Measurements from ENCODE around the gene SSC5D. TPM values are rescaled to one million over a fixed set of nuclear protein-coding genes. Genes with fewer than 3 reads are reported as not detected.

The SSC5D gene
- total and polyA plus RNA-seq, 2 of the 4 experiments (the other 2 are of a cell fraction), result 1.4 to 19.1 TPM

- Histone ChIP-seq H3K27ac (ENCODE audit: insufficient read depth, low read length) (no peak overlapping the region), H3K4me1 (ENCODE audit: control insufficient read depth, insufficient read depth, low read length) (peaks cover 9% of the 10 kb centered on the region), H4K8ac (ENCODE audit: low read depth in 2 of 2, low read length in 2 of 2) (no peak overlapping the region), H2BK120ac (ENCODE audit: low read depth, low read length) (no peak overlapping the region), H4K5ac (ENCODE audit: low read depth, low read length) (no peak overlapping the region), H2BK20ac (ENCODE audit: low read depth, low read length) (no peak overlapping the region), H3K4ac (ENCODE audit: low read depth, low read length) (no peak overlapping the region), H2BK15ac (ENCODE audit: low read depth, low read length) (no peak overlapping the region), H3K9me1 (ENCODE audit: insufficient read depth, low read length) (peaks cover 18% of the 10 kb centered on the region), H3K14ac (replicated peaks; ENCODE audit: low read depth, low read length) (no peak overlapping the region), H3K9me3 (ENCODE audit: control insufficient read depth, insufficient read depth, low read length) (no peaks in the 10 kb centered on the region), H2AK5ac (ENCODE audit: low read depth, low read length) (peak overlapping the region; percentile 37; the same call in 1 of the 2 replicates), H3K23ac (ENCODE audit: low read depth, low read length) (no peak overlapping the region), H2BK5ac (ENCODE audit: low read depth, low read length, poor library complexity, severe bottlenecking) (no peak overlapping the region), H3K36me3 (ENCODE audit: control insufficient read depth, insufficient read depth, low read length) (peaks cover 12% of the 10 kb centered on the region; the same call in 1 of the 2 replicates), H3K4me3 (ENCODE audit: insufficient read depth, low read depth, low read length) (no peak overlapping the region), H3K9ac (ENCODE audit: low read depth, low read length) (no peak overlapping the region), H3K79me1 (ENCODE audit: low read depth in 1 of 2, low read length in 2 of 2) (peaks cover 14 to 48% of the 10 kb centered on the region in 2 experiments), H3K27me3 (ENCODE audit: control insufficient read depth, insufficient read depth, low read length) (no peaks in the 10 kb centered on the region), H3K4me2 (ENCODE audit: low read depth, low read length) (no peak overlapping the region), H4K20me1 (ENCODE audit: insufficient read depth, low read length) (no peaks in the 10 kb centered on the region; the same call in 1 of the 2 replicates), H4K91ac (ENCODE audit: insufficient read depth, low read depth, low read length) (no peak overlapping the region), H2AK9ac (replicated peaks; ENCODE audit: low read depth, low read length, poor library complexity) (no peak overlapping the region), H2AFZ (replicated peaks; ENCODE audit: low read length, poor library complexity) (no peak overlapping the region), H3K18ac (ENCODE audit: low read depth, low read length) (no peak overlapping the region), H3K56ac (ENCODE audit: extremely low read depth, insufficient read depth, low read length) (no peak overlapping the region)
- in situ Hi-C loops (cut with MboI; ENCODE audit: low sequenced_read_pairs), result loop anchor here (25.0 kb wide), 1 partner anchor 1017 kb away; the partner anchor contains the start of genes CDC42EP5 and LENG9
- BruUV-seq (replicated peaks), result no TSS peak
- ATAC-seq (ENCODE audit: low read depth), result no peak
- WGBS, 2 experiments (ENCODE audit: extremely low coverage in 2 of 2, insufficient read length in 1 of 2), result 87% methylated on average over 5 of the region's 15 CpGs; no CpG with 5 or more reads in 1 of the 2 experiments
- TF ChIP-seq RFX5 (IDR thresholded peaks at IDR 0.05; ENCODE audit: low read depth, low read length) (no peak), NFE2L2 (IDR thresholded peaks at IDR 0.05; ENCODE audit: low read depth, low read length) (no peak), CTCF (conservative IDR thresholded peaks at IDR 0.05; ENCODE audit: low read depth, low read length) (no peak), CEBPB (IDR thresholded peaks at IDR 0.05; ENCODE audit: low read depth, low read length) (no peak)
- TF ChIP-seq, protein P1, sequence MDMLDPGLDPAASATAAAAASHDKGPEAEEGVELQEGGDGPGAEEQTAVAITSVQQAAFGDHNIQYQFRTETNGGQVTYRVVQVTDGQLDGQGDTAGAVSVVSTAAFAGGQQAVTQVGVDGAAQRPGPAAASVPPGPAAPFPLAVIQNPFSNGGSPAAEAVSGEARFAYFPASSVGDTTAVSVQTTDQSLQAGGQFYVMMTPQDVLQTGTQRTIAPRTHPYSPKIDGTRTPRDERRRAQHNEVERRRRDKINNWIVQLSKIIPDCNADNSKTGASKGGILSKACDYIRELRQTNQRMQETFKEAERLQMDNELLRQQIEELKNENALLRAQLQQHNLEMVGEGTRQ (IDR thresholded peaks at IDR 0.05; ENCODE audit: low read depth, low read length), result no peak
- POLR2A ChIA-PET (ENCODE audit: unreplicated experiment), result no interaction called here
- CTCF ChIA-PET, result no interaction called here
- DNase-seq, result no peak
- intact Hi-C loops (cut with micrococcal nuclease), result no loop called here
- dilution Hi-C loops (cut with HindIII; ENCODE audit: low sequenced_read_pairs, unreplicated experiment), result no loop called here
Measured at GRCh38 chr19:55479451-55480230, 8.6 kb upstream of the SSC5D start.

Data from IMR-90 (cell line).